ENCODE data around the gene RBM14.
"Not testable (repeated sequence)": the region's sequence is repeated elsewhere in the genome, so short reads cannot be mapped to it uniquely, and the experiment has no call there.

The RBM14 gene

DNA sequence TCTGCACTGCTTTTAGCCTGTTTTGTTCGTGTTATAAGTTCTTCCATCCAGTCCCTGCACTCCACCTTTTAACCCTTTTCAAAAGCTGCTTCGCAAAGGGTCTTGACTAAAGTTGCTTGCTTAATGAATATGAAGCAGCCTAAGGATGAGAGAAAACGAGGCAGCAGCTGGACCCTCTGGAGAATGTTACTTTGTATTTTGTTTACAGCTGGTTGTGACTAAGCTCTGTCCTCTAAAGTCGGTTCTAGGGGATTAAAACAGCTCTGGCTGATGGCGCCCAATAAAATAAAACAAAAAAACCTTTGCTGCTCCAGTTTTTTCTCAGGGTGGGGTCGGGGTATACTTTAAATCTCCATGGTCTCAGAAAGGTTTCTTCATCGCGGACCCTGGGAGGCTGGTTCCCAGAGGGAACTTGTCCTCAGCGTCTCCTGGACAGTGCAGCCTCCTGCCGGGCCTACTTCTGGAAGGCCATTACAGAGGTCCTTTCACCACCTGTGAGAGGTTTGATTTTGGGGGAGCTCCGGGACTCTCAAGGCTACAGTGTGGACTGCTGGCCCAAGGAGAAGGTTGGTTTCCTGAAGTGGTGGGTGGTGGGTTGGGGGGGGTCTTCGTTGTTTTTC lies 21.2 kb downstream of the RBM14 start:
- ATAC-seq: no peak

DNA sequence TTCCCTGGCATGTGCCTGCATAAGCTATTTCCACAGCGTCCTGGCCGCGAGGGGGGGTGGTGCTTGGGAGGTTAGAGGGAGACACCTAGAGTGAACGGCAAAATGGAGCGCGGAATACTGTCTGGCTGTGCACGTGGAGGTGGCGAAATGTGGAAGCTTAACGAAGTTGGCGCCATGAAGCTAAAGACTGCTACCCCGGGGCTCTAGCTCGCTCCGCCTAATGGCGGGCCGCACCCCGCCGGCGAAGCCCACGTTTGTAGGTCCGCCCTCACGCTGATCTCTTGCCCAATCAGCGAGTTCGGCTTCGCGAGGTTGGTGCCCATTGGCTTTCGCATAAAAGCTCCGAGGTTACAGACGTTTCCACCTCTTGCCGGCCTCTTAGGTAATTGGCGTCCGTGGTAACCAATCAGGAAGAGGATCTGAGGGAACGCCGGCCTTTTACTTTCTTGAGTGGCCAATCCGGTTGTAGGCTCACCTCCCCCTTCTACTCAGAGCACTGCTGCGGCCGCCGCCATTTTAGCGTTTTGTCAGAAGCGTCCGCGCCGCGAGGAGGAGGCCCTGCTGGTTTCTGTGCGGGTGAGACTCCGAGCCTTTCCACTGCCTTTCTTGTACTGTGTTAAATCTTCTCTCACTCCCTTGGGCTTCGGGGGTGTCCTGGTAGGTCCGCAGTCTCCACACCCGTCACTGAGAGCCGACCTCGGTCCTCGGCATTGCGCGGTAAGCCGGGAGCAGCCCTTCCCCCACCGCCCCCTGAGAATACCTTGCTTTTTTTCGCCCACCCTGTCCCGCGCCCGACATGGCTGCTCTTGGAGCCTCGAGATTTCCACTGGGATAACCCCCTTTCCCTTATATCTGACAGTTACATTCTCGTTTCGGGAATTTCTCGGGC lies 22.0 kb downstream of the RBM14 start, which contains the start of gene RBM4:
TSS of gene RBM4 (plus strand) at position 527 of the 889 bp plus-strand sequence. CDS start 1,009 bp downstream, outside the sequence.
- peak; percentile 94 for ATAC-seq

DNA sequence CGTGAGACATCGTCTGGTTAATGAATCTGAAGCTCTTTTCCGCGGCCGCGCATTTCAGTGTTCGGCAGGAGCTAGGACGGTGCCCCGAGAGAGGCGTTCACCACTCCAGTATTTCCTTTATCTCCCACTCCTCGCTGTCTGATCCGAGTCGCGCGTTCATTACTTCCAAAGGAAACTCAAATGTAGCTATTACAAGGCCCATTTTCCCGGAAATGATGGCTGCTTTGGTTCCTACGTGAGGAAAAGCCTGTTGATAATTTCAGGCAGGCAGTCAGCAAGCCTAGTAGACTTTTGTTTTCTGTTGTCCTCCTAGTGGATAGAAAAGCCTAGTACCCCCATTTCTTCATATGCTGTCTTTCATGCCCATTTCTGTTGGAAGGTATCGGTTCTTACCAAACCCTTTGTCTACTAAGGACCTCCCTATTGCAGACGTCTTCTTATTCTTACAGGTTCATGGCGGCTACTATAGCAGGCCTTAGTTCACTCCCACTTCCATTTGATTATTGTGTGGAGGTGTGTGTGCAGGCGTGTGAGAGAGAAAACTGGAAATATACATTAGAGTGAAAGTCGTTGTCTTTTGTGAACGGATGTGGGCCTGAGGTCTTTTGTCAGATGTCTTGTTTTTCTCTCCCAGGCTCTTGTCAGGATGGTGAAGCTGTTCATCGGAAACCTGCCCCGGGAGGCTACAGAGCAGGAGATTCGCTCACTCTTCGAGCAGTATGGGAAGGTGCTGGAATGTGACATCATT lies 22.8 kb downstream of the RBM14 start:
- no peak for ATAC-seq

DNA sequence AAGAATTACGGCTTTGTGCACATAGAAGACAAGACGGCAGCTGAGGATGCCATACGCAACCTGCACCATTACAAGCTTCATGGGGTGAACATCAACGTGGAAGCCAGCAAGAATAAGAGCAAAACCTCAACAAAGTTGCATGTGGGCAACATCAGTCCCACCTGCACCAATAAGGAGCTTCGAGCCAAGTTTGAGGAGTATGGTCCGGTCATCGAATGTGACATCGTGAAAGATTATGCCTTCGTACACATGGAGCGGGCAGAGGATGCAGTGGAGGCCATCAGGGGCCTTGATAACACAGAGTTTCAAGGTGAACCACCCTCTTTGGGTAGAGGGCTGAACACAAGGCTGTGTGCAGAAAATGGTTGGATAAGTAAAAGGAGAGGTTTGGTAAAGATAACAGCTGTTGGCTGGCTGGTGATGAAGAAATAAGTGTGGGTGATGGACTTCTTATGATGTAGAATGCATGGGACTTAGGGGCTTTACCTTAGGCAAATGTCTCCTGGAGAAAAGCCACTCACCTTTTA lies 23.4 kb downstream of the RBM14 start:
- not testable (repeated sequence) for ATAC-seq

DNA sequence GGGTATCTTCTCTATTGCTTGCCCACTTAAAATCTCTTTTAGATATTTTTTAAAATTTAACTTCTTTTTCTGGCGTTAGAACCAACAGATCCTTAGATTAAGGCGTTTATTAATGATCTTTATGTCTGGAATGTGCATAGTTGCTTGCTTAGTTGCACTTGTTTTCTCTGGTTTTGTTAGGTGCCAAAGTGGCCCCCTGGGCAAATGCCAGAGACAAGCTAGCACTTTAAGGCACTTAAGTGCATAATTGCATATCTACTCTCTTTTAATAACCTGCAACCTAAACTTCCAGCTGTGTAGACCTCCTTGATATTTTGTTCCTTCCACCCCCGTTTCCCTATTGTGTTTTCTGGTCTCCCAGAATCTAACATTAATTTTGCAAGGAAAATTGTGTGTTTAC lies 25.4 kb downstream of the RBM14 start:
- ATAC-seq: no peak

DNA sequence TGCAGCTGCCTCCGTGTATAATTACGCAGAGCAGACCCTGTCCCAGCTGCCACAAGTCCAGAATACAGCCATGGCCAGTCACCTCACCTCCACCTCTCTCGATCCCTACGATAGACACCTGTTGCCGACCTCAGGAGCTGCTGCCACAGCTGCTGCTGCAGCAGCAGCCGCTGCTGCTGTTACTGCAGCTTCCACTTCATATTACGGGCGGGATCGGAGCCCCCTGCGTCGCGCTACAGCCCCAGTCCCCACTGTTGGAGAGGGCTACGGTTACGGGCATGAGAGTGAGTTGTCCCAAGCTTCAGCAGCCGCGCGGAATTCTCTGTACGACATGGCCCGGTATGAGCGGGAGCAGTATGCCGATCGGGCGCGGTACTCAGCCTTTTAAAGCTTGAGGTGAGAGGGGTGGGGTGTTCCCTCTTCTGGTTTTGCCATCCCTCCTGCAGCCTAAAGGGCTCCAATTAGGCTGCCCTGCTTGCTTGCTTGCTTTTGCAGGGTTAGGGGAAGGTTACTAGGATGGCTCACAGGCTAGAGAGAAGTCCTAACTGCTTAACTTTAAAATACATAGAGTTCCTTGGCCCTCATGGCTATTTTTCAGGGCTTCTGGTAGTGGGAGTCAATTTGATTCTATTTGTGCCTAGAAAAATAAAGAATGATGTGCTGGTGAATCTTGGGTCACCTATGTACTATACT lies 27.5 kb downstream of the RBM14 start:
- ATAC-seq: no peak

DNA sequence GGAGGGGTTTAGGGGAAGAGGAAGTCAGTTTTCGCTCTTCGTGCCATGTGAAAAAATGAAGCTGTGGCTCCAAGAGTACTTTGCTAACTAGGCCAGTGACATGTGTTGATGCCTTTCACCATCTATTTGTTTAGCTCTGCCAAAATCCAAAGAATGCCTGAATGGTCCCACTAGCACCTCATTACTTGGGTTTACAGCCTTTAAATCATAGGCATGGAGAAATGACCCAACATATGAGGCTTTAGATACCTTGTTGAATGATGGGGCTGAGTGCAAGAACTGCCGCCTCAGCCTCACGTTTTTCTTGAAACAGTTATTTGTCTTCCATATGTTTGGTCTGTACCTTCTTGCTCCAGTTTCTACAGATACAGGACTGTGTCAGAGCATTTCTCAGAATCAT lies 30.4 kb downstream of the RBM14 start:
- no peak for ATAC-seq

DNA sequence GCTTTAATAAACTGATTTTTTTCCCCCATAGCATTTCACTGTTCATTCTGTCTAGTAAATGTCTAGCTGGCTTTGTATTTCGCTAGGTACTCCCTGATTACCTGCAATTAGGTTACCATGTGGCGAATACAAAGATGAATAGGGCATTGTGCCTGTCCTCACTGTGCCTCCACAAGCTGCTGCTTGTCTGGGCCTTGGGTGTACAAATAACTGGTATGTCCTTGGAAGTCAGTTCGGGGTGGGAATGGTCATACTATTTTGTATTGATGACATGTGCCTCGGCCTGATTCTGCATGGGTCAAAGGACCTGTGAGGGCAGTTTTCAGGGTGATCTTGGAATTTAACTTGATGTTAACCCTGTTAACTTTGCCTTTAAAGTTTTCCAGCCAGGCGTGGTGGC lies 33.5 kb downstream of the RBM14 start:
- no peak for ATAC-seq

DNA sequence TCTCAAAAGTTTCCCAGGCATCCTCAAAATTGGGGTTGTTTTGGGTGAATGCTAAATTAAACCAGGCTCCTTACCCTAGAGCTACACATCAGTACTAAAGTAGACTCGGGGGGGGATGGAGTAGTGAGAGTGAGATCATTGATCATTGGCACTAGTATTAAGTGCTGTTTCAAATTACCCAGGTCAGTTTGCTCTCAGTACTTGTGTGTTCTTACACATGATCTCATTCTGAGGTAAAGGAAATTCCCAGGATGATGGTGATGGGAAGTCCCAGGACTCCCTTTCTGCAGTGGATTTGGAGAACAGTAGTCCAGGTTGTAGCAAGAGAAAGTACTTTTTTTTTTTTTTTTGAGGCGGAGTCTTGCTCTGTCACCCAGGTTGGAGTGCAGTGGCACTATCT lies 34.6 kb downstream of the RBM14 start:
- ATAC-seq: peak in 1 of 2 donors; percentile 48

DNA sequence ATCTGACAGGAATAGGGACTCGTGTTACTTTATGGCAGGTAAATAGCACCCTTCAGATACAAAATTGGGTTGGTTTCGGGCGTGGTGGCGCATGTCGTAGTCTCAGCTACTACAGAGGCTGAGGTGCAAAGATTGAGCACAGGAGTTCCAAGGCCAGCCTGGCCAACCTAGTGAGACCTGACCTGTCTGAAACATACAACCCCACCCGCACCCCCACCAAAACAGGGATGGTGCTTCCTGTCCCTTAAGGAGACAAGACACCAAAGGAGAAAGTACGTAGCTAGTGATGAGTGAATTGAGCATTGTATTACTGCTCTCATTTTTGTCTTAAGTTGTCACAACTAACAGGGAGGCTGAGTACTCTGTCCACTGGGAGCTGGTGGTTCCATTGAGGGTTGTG lies 36.2 kb downstream of the RBM14 start:
- no peak for ATAC-seq

DNA sequence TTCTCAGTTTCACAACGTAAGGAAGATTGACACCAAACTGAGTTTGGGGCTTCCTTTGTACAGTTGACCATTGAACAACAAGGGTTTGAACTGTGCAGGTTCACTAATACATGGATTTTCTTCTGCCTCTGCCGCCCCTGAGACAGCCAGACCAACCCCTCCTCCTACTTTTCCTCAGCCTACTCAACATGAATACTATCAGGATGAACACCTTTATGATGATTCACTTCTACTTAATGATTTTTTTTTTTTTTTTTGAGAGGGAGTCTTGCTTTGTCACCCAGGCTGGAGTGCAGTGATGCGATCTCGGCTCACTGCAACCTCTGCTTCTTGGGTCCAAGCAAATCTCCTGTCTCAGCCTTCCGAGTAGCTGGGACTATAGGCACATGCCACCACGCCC lies 36.7 kb downstream of the RBM14 start:
- ATAC-seq: peak; percentile 53 to 67

DNA sequence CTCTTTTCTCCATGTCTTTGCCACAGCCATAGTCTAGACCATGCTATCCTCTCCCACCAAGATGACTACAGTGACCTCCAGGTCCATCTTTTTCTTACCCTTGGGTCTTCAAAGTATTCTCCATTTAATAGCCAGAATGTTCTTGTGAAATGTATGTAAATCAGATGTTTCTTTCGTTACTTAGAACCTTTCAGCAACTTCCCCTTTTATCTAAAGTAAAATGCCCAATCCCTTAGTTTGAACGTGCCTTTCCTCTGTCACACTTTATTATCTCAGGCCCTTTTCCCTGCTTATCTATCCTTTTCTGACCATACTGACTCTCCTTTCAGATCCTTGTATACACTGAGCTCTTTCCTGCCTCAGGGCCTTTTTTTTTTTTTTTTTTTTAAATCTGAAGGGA lies 43.3 kb downstream of the RBM14 start:
- ATAC-seq: no peak

DNA sequence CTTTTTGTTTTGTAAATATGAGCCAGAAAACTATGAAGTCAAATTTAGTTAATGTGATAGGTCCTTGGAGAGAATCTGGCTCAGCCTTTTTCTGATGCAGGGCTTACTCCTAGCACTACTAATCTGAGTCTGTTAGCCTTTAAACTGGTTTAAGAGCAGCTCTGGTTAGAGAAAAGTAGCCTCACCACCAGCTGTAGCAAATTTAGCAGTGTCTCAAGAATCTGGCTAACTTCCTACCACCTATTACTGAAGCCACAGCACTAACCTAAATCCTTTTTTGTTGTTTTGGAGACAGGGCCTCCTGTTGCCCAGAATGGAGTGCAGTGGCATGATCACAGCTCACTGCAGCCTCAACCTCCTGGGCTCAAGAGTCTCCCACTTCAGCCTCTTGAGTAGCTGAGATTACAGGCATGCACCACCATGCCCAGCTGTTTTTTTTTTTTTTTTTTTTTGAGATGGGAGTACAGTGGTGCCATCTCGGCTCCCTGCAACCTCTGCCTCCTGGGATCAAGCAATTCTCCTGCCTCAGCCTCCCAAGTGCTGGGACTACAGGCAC lies 47.4 kb downstream of the RBM14 start:
- no peak for ATAC-seq

DNA sequence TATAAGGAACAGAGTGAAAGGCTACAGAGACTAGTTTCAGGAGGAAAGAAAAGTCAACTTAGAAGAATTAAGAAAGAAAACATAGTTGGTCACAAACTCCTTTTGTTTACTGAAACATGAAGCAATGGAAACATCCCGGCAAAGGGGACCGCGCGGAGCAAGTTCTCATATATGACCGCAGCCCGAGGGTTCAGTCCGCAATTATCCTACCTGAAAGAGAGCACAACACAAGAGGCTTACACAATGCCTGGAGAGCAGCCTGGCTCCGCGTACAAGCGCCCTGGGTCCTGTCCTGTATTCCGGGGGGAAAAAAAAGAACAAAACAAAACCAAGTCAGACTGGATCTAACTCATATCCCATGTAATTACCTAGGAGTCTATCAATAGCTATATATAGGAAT lies 48.9 kb downstream of the RBM14 start:
- ATAC-seq: no peak

DNA sequence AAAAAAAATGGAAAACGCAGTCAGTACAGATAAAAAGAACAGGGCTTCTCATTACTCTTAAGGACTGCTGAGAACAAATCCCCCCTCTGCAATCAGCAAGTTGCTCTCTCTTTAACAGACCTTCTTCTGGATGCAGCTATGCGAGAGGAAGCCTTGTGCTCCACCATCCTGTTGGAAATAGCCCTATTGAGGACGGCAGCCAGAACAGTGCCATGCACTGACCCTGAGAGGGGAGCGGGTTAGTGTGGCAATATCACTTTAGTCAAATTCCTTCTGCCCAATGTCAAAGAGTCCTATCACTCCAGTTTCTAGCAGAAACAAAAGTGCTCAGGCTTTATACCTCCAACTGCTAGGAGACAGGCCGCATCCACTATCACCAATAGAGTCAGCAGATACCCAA lies 54.4 kb downstream of the RBM14 start:
- no peak for ATAC-seq

DNA sequence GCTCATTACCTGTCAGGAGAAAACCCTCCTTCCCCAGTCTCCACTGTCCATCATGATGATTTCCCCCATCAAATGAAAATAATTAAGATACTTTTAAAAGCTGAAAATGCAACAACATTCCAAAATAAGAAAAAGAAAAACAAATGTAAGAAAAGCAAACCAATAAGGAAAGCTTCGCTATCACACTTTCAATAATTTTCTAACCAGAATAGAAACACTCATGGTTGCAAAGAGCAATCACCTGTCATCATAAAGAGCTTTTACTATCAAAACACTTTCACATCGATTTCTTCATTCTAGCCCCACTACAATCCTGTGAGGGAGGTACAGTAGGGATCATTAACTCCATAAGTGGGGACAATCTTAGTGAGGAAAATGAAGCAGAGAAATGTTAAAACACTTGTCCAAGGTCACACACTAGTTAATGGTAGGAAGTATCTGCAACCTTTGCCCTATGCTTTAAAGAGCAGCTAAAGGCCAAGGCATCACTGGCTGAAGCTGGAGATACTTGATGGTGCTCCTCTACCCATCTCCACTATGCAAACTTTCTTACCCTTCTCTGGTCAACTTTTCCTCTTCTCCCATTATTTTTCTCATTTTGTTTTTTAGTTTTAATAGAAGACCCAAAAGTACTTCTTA lies 58.7 kb downstream of the RBM14 start:
- ATAC-seq: no peak

DNA sequence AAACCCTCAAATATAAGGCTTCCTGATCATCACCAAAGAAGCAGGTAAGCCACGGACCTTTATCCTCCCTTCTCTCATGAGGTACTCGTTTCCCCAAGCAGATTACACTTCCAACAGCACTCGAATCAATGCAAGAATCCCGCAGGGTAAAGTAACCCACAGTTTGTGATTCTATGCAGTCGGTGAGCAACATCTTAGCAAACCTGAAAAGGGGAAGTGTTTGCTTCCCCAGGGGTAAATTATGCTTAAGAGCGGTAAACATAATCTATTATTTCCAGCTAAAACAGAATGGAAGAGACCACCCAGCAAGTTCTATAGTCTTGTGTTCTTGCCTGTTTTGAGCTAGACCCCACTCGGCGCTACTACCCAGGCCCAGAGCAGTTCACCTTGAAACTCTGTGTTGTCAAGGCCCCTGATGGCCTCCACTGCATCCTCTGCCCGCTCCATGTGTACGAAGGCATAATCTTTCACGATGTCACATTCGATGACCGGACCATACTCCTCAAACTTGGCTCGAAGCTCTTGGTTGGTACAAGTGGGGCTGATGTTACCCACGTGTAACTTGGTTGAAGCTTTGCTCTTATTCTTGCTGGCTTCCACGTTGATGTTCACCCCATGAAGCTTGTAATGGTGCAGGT lies 60.0 kb downstream of the RBM14 start:
- no peak for ATAC-seq
